ENCODE measurements around the gene ISCA1.
"Not testable (repeated sequence)": the region's sequence is repeated elsewhere in the genome, so short reads cannot be mapped to it uniquely, and the experiment has no call there.

DNA sequence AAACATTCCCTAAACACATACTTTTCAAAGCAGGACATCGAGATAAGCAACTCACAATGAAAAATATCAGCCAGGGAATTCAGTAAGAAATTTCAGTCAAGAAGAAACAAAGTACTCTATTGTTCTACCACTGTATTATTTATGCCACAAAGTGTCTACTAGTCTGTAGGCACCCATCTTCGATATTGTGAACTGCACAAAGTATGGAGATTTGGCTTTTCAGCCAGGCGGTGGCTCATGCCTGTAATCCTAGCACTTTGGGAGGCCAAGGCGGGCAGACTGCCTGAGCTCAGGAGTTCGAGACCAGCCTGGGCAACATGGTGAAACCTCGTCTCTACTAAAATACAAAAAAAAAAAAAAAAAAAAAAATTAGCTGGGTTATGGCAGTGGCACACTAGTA, 8.0 kb upstream of the ISCA1 start:
- not testable (repeated sequence) for TF ChIP-seq EZH2 (IDR thresholded peaks at IDR 0.05; ENCODE audit: borderline replicate concordance, insufficient read depth, low read length, poor library complexity, severe bottlenecking); EP300 (conservative IDR thresholded peaks at IDR 0.05; ENCODE audit: poor library complexity, severe bottlenecking); POLR2AphosphoS5 (IDR thresholded peaks at IDR 0.05); TAF1 (IDR thresholded peaks at IDR 0.05; ENCODE audit: low read depth); RAD21 (conservative IDR thresholded peaks at IDR 0.05)
- TF ChIP-seq, protein P1, sequence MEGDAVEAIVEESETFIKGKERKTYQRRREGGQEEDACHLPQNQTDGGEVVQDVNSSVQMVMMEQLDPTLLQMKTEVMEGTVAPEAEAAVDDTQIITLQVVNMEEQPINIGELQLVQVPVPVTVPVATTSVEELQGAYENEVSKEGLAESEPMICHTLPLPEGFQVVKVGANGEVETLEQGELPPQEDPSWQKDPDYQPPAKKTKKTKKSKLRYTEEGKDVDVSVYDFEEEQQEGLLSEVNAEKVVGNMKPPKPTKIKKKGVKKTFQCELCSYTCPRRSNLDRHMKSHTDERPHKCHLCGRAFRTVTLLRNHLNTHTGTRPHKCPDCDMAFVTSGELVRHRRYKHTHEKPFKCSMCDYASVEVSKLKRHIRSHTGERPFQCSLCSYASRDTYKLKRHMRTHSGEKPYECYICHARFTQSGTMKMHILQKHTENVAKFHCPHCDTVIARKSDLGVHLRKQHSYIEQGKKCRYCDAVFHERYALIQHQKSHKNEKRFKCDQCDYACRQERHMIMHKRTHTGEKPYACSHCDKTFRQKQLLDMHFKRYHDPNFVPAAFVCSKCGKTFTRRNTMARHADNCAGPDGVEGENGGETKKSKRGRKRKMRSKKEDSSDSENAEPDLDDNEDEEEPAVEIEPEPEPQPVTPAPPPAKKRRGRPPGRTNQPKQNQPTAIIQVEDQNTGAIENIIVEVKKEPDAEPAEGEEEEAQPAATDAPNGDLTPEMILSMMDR (IDR thresholded peaks at IDR 0.05; ENCODE audit: poor library complexity, severe bottlenecking): not testable (repeated sequence)
- TF ChIP-seq, protein P2, sequence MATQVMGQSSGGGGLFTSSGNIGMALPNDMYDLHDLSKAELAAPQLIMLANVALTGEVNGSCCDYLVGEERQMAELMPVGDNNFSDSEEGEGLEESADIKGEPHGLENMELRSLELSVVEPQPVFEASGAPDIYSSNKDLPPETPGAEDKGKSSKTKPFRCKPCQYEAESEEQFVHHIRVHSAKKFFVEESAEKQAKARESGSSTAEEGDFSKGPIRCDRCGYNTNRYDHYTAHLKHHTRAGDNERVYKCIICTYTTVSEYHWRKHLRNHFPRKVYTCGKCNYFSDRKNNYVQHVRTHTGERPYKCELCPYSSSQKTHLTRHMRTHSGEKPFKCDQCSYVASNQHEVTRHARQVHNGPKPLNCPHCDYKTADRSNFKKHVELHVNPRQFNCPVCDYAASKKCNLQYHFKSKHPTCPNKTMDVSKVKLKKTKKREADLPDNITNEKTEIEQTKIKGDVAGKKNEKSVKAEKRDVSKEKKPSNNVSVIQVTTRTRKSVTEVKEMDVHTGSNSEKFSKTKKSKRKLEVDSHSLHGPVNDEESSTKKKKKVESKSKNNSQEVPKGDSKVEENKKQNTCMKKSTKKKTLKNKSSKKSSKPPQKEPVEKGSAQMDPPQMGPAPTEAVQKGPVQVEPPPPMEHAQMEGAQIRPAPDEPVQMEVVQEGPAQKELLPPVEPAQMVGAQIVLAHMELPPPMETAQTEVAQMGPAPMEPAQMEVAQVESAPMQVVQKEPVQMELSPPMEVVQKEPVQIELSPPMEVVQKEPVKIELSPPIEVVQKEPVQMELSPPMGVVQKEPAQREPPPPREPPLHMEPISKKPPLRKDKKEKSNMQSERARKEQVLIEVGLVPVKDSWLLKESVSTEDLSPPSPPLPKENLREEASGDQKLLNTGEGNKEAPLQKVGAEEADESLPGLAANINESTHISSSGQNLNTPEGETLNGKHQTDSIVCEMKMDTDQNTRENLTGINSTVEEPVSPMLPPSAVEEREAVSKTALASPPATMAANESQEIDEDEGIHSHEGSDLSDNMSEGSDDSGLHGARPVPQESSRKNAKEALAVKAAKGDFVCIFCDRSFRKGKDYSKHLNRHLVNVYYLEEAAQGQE (IDR thresholded peaks at IDR 0.05; ENCODE audit: borderline replicate concordance): not testable (repeated sequence)

Measured in neural cell (in vitro differentiated cells).